G401 (cell line): Measurements from ENCODE around the gene KIF1C. TPM values are rescaled to one million over a fixed set of nuclear protein-coding genes. Genes with fewer than 3 reads are reported as not detected.

Experiments
- total RNA-seq: library from RNA; depleted of rRNA; stranded (reverse); fragments of >200 nt; shearing (Covaris generic); gene quantifications from 2 replicates; pipeline ENCODE4 v1.2.3, GENCODE V29; 2014; rRNA removed

KIF1C gene
- total RNA-seq, 1 experiment from 2014 or later = 95.9 TPM

Other genes with a start within 250 kb of the KIF1C start
- gene TM4SF5, start 226.1 kb upstream of the KIF1C start, total RNA-seq = not detected in 2 replicates
- gene VMO1, start 211.6 kb upstream of the KIF1C start, total RNA-seq = not detected in 2 replicates
- gene GLTPD2, start 209.0 kb upstream of the KIF1C start, total RNA-seq = not detected in 2 replicates
- gene PSMB6, start 201.8 kb upstream of the KIF1C start, total RNA-seq = 390 and 445 TPM in 2 replicates
- gene PLD2, start 190.8 kb upstream of the KIF1C start, total RNA-seq = 20.9 and 28.4 TPM in 2 replicates
- gene MINK1, start 164.6 kb upstream of the KIF1C start, total RNA-seq = 33.8 and 48.3 TPM in 2 replicates
- not detected in 2 replicates for gene C17orf107, start 98.4 kb upstream of the KIF1C start, total RNA-seq
- gene CHRNE, start 94.9 kb upstream of the KIF1C start, total RNA-seq = not detected in 2 replicates
- gene GP1BA, start 65.7 kb upstream of the KIF1C start, total RNA-seq = not detected in 2 replicates
- gene SLC25A11, start 57.9 kb upstream of the KIF1C start, total RNA-seq = 111 and 132 TPM in 2 replicates
- 86.0 and 97.4 TPM in 2 replicates for gene RNF167, start 57.7 kb upstream of the KIF1C start, total RNA-seq
- 563 and 707 TPM in 2 replicates for gene PFN1, start 49.4 kb upstream of the KIF1C start, total RNA-seq
- gene ENO3, start 46.8 kb upstream of the KIF1C start, total RNA-seq = 52.8 and 75.4 TPM in 2 replicates
- gene SPAG7, start 30.1 kb upstream of the KIF1C start, total RNA-seq = 32.3 and 59.7 TPM in 2 replicates
- gene CAMTA2, start 10.3 kb upstream of the KIF1C start, total RNA-seq = 6.9 and 16.9 TPM in 2 replicates
- 0.14 TPM in 1 of 2 replicates, not detected in the other for gene INCA1, start 428 bp upstream of the KIF1C start, total RNA-seq
- gene SLC52A1, start 37.5 kb downstream of the KIF1C start, total RNA-seq = not detected in 2 replicates
- not detected in 2 replicates for gene ZFP3, start 80.5 kb downstream of the KIF1C start, total RNA-seq
- 10.1 and 11.8 TPM in 2 replicates for gene ZNF232, start 113.9 kb downstream of the KIF1C start, total RNA-seq
- gene USP6, start 118.1 kb downstream of the KIF1C start, total RNA-seq = not detected in 2 replicates
- 9.1 and 18.1 TPM in 2 replicates for gene ZNF594, start 193.9 kb downstream of the KIF1C start, total RNA-seq
- not detected in 2 replicates for gene SCIMP, start 236.9 kb downstream of the KIF1C start, total RNA-seq